ENCODE measurements around the gene BMERB1.

GRCh38 chr16:15526731-15527130, 92.3 kb downstream of the BMERB1 start:
- TF ChIP-seq ATF3 (CRISPR knock-in tag; conservative IDR thresholded peaks at IDR 0.05) (no peak), NFATC4 (CRISPR knock-in tag; IDR thresholded peaks at IDR 0.05) (no peak), ZNF263 (CRISPR knock-in tag; IDR thresholded peaks at IDR 0.05; ENCODE audit: low read depth) (no peak), MLX (CRISPR knock-in tag; IDR thresholded peaks at IDR 0.05) (no peak), TCF7 (CRISPR knock-in tag; IDR thresholded peaks at IDR 0.05; ENCODE audit: low read depth) (no peak), CTCF (IDR thresholded peaks at IDR 0.05) (no peak), RELA (CRISPR knock-in tag; IDR thresholded peaks at IDR 0.05; ENCODE audit: borderline replicate concordance) (no peak), ZNF416 (CRISPR knock-in tag; IDR thresholded peaks at IDR 0.05) (no peak), ATF2 (CRISPR knock-in tag; IDR thresholded peaks at IDR 0.05; ENCODE audit: borderline replicate concordance, low read depth) (no peak)
